Ovary (tissue), 3 donors: ENCODE measurements around the gene NKAIN2.

Source experiments
- CTCF ChIP-seq, 3 donors: fragments of 450-650 bp in 2 of 3; fragments of 200-600 bp in 1 of 3; IDR thresholded peaks; one replicate each; pipeline versions ENCODE4 v1.5.1 to v1.8.0; 2016 to 2022; ENCODE audit warnings: antibody characterized with exemption in 3 of 3, mild to moderate bottlenecking in 1 of 3
- EP300 ChIP-seq: sonication (generic); formaldehyde crosslinking; IDR thresholded peaks from one replicate; pipeline ENCODE4 v1.6.1; 2017; ENCODE audit warnings: antibody characterized with exemption
- donor health status: DM: no; HTN: no; CAD: no.

GRCh38 chr6:124055395-124055794 lies 251.7 kb downstream of the NKAIN2 start:
- TF ChIP-seq CTCF (IDR thresholded peaks at IDR 0.05) = no peak
- no peak for TF ChIP-seq EP300
